Iris pigment epithelial cell (primary cell): Measurements from ENCODE around the gene TBC1D5.
A peak's percentile ranks its signal among the peaks of the same experiment; 100 is the strongest.
"Not testable (repeated sequence)": the region's sequence is repeated elsewhere in the genome, so short reads cannot be mapped to it uniquely, and the experiment has no call there.

ENCODE experiments used
- DNase-seq: peaks from one replicate; pipeline ENCODE4 v3.0.0-alpha.2; 2011; ENCODE audit warnings: low read depth

The TBC1D5 gene

DNA sequence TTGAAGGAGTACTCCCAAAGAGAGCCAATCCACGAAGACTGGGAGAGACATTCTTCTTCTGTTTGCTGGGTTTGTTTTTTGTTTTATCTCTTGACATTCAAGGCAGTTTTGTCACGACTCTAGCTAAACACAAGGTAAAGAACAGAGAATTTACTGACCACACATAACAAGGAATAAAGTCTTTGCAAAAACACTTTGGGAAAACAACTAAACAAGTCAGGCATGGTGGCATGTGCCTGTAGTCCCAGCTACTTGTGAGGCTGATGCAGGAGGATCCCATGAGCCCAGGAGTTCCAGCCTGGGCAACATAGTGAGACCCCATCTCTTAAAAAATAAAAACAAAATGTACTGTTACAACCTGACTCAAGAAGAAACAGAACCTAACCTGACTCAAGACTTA is 28.0 kb downstream of the TBC1D5 start:
- DNase-seq: no peak

- no peak for DNase-seq
These were observed 33.1 kb downstream of the TBC1D5 start for GRCh38 chr3:17709236-17709810.

GRCh38 chr3:17707813-17708543 is 34.5 kb downstream of the TBC1D5 start:
- peak; percentile 55 for DNase-seq

- not testable (repeated sequence) for DNase-seq
These were observed 36.4 kb downstream of the TBC1D5 start for GRCh38 chr3:17705991-17706390.

- not testable (repeated sequence) for DNase-seq
These were observed 42.6 kb downstream of the TBC1D5 start for GRCh38 chr3:17699815-17700214.

GRCh38 chr3:17695665-17696064 is 46.8 kb downstream of the TBC1D5 start:
- not testable (repeated sequence) for DNase-seq

- DNase-seq: not testable (repeated sequence)
These were observed 48.8 kb downstream of the TBC1D5 start for GRCh38 chr3:17693670-17693999.

DNA sequence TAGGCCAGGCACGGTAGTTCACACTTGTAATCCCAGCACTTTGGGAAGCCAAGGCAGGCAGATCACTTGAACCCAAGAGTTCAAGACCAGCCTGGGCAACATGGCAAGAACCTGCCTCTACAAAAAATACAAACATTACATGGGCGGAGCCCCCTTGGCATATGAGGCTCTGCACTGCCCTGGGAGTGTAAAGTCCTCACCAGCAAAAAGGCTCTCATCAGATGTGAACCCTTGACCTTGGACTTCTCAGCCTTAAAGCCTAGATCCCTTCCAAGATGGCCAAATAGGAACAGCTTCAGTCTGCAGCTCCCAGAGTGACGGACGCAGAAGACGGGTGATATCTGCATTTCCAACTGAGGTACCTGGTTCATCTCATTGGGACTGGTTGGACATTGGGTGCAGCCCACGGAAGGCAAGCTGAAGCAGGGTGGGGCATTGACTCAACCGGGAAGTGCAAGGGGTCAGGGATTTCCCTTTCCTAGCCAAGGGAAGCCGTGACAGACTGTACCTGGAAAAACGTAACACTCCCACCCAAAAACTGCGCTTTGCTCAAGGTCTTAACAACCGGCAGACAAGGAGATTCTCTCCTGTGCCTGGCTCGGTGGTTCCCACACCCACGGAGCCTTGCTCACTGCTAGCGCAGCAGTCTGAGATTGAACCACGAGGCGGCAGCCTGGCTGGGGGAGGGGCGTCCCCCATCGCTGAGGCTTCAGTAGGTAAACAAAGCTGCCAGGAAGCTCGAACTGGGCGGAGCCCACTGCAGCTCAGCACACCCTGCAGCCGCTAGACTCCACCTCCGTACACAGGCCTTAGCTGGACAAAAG is 49.4 kb downstream of the TBC1D5 start:
- not testable (repeated sequence) for DNase-seq

DNA sequence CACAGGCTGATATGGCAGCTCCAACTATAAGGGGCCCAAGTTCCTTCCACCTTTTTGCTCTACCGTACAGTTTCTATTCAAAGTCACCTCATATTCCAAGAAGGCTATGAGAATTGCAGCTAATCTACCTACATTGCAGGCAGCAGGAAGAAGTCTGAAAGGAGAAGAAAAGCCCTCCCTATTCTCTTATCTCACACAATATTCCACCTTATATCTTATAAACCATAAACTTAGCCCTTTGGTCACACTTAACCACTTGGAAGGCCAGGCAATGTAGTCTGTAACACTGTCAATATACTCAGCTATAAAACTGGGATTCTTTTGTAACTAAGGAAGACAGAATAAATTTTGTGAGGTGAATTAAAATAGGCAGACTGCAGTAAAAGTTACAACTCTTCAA is 54.9 kb downstream of the TBC1D5 start:
- no peak for DNase-seq

DNA sequence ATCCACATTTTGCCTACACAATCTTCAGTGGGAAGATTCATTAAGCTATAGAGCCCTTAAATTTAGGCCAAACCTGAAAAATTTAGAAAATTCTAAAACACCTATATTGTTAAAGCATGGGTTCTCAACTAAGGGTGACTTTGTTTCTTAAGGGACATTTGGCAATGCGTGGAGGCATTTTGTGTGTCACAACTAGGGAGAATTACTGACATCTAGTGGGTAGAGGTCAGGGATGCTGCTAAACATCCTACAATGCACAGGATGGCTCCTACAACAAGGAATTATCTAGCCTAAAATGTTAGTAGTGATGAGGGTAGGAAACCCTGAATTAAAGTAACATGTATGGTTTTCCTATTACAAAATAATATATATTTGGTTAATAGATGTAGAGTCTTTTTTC is 55.8 kb downstream of the TBC1D5 start:
- peak; percentile 7 for DNase-seq

DNA sequence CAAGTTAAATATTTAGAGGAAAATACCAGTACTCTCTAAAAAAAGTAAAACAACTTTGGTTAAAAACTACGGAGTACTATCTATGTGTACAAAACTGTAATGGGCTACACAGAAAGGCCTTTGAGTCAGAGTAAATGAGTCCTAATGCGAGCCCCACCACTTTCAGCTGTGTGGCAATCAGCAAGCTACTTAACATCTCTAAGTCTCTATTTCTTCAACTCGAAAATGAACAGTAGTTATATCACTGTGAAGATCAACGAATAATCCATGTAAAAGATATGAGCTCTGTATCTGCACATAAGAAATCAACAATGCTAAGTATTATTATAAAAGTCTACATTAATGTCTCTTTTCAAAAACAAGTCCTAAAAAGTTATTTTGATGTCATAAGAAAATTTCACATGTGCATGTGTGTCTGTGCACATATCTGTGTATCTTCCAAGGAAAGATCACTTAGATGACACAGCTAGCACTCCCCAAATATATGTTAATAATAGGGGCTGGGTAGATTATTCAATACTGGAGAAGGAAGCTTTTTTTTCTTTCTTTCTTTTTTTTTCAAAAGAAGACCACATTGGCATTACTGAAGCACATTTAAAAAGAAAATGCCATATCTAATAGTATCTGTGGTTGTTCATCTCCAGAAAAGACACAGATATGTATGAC is 58.8 kb downstream of the TBC1D5 start:
- no peak for DNase-seq

DNA sequence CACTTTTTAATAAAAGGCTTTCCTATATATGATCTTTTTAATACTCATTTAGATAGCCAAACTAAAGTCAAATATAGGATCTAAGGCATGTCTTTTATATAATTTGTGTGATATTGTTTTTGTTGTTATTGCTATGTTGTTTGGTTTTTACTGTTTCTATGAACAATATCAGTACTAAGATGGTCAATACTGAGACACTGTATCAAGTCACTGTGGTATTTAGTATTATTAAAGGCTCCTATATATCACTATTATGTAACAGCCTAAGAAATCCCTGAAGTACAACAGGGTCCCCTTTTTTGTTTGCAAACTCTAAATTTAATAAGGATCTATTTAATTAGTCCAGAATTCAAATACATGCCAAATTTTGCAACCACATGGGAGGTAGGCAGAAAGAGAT is 61.9 kb downstream of the TBC1D5 start:
- DNase-seq: no peak

GRCh38 chr3:17678116-17678741 is 64.2 kb downstream of the TBC1D5 start:
- peak; percentile 76 for DNase-seq

DNA sequence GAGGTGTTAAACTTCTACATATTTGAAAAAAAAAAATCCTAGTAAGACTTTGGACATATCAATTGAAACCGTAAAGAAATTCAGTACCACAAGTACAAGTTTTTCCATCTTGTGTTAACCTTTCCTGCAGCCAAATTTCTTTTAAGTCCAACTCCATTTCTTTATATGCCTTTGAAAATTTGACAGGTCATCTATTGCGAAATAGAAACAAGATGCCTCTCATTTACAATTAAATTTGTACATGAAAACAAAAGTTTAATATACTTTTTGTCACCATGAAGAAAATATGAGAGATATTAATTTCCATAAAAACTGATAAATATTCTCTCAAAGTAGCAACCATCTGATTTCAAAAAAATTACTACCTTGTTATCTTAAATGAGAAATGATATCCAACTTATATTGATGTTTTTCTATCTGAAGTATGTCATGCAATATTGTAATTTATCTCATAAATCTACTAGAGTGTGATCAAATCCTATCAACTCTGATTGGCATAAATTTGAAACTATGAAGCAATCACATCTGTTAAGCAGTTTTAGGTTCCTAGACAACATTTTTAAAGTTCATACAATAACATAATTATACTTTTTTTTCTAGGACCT is 68.2 kb downstream of the TBC1D5 start:
- DNase-seq: no peak

DNA sequence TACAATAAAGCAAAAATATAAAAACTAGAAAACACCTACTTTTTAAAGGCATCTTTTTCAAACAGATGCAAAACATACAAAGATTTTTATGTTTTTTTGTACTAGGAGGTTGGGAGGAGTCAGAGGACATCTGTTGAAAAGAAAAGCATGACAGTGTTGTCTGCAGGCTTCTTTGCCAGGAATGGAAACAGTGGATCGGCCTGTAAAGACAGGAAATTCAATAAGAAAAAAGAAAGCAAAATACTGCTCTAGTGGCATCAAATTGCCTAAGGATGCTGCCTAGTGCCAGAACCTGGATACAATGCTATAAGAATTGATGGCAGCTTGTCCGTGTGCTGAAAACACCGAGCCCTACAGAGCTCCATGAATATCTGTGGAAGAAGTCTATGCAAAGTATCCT is 69.9 kb downstream of the TBC1D5 start:
- peak; percentile 7 for DNase-seq

GRCh38 chr3:17670749-17671148 is 71.7 kb downstream of the TBC1D5 start:
- no peak for DNase-seq

- no peak for DNase-seq
These were observed 77.5 kb downstream of the TBC1D5 start for GRCh38 chr3:17664923-17665322.

- no peak for DNase-seq
These were observed 86.2 kb downstream of the TBC1D5 start for GRCh38 chr3:17656264-17656663.

DNA sequence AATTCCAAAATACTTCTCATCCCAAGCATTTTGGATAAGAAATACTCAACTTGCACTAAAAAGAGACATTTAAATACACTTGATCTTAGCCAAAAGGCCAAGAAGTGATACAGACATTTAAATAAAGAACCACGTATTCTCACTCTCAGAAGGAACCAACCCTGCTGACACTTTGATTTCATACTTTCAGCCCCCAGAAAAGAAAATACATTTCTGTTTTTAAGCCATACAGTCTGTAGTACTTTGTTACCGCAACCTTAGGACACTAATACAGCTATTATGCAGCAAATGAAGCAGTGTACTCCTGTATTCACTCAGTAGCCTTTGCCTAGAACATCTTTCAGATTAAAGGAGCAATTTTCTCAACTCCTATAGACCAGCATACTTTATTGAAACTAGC is 86.7 kb downstream of the TBC1D5 start:
- no peak for DNase-seq

- not testable (repeated sequence) for DNase-seq
These were observed 92.7 kb downstream of the TBC1D5 start for GRCh38 chr3:17649748-17650147.

DNA sequence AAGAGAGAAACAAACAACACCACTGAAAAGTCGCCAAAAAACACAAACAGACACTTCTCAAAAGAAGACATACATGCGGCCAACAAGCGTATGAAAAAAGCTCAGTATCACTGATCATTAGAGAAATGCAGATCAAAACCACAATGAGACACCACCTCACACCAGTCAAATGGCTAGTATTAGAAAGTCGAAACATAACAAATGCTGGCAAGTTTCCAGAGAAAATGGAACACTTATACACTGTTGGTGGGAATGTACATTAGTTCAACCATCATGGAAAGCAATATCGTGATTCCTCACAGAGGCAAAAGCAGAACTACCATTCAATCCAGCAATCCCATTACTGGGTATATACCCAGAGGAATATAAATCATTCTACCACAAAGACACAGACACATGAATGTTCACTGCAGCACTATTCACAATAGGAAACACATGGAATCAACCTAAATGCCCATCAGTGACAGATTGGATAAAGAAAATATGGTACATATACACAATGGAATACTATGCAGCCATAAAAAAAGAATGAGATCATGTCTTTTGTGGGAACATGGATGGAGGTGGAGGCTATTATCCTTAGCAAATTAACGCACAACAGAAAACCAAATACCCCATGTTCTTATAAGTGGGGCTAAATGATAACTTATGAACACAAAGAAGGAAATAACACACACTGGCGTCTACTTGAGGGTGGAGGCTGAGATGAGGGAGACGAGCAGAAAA is 93.6 kb downstream of the TBC1D5 start:
- not testable (repeated sequence) for DNase-seq
